GM19463 (cell line): ENCODE data around the gene ZFPM1.

ENCODE experiments used
- ATAC-seq: cut with Tn5 transposase; IDR thresholded peaks from one replicate; pipeline ENCODE4 v1.9.1; 2021; ENCODE audit warnings: mild to moderate bottlenecking, moderate library complexity; ENCODE audit not compliant: unreplicated experiment

ZFPM1 gene

DNA sequence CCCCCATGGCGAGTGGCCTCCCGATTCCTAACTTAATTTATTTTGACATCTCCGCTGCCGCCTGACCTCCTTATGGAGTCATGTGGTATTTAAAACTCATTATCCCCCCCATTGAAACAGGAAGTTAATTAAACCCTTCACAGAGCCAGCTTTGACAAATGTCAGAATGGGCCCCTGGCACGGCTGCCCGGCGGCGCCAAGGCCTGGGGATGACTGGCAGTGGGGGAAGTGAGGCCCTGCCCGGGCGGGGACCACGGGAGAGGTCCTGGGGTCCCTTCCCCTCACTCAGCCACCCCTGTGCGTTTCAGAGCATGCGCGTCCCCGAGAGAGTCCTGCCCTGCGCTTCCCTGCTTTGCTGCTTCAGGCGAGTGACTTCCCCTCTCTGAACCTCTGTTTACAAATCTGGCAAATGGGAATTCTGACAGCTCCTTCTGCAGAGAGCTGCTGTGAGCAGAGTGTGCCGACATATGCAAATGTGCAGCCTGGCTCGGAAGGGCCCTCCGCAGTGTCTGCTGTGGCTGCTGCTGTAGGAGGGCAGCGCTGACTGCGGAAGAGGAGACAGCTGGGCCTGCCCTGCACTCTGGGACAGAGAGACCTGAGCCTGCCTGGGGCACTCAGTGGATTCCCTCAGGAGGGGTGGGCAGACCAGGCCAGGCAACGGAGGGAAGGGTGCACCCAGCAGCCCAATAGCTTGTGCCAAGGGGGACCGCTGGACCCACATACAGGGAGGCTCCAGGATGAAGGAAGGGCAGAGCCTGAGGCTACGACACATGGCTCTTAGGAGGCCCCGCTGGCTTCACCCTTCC, 4.4 kb upstream of the ZFPM1 start:
- no peak for ATAC-seq

GRCh38 chr16:88449267-88449561, 3.9 kb upstream of the ZFPM1 start:
- ATAC-seq: no peak

GRCh38 chr16:88451586-88452481, 1.2 kb upstream of the ZFPM1 start:
- no peak for ATAC-seq

DNA sequence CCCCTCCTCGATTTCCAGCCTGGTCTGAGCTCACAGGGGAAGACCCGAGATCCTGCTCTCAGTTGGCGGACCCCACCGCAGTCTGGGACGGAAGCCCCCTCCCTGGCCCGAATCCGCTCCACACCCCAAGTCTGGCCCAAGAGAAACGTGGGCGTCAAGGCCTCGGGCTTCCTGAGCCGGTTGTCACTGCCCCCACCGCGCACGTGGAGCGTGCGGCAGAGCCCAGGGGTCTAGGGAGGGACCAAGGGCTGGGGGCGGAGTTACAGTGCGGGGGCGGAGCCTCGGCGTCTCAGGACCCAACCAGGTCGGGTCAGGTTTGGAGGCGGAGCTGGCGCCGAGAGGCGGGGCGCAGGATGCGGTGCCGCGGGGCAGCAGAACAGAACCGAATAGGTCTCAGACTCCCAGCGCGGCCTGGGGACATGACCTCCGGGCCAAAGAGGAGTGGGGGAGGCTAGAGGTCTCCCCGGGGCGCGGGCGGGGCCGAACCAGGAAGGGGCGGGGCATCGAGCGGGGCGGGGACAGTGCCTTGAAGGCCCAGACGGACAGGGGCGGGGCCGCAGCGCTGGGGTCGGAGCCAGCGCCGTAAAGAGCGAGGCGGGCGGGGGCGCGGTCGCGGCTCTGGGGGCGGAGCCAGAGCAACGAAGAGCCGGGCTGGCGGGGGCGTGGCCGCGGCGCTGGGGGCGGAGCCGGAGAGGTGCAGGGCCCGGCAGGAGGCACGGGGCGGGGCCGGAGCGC, 431 bp upstream of the ZFPM1 start:
- ATAC-seq: peak; percentile 47

DNA sequence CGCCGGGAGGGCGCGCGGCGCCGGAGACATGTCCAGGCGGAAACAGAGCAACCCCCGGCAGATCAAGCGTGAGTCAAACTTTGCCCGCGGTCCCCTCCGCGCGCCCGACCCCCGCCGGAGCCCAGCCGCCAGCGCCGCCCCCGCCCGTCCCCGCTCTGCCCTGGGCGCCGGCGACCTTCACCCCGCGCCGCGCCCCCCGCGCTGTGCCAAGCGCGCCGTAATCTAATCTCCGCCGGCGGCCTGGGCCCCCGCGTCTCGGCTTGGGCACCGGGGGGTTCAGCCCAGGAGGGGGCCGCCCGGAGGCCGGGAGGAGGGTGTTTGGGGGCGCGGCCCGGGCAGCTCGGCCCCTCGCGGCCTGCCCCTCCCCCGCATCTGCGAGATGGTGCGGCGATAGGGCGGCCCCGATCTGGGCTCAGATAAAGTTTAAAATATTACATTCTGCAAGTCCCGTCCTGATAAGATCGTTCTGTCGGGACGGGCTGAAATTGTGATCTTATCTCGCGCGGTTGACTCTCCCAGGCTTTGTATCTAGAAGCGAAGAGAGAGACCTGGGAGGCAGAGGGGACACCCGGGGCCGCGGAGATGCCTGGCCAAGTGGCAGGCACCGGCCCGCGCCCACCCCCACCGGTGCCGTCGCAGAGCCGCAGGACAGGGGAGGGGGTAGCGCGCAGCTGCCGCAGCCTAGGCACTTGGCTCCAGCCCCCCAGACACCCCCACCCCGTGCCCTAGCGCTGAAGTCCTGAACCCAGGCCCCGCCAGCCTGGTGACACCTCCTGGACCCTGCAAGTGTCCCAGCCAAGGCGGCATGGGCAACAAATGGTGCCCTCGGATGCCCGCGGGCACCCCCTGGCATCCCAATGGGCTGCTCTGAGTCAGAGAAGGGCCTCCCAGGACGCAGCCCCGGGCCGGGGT, 787 bp downstream of the ZFPM1 start:
- ATAC-seq: no peak

DNA sequence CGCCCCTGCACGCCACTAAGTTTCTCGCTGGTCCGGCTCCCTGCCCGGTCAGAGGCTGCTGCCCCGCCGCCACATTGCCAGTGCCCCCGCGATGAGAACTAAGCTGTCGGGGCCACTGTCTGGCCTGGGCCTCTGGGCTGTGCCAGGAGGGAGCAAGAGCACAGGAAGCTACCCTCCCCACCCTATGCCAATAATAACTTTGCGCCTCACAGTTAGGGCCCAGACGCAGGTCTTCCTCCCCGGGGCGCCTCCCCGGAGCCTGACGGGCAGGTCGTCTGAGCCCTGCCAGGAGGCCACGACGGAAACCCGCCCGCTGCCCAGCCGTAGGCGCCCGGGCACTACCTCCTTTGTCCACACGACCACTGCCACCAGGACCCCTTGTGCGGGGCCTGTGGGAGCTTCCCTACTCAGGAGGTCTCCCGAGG, 1.5 kb downstream of the ZFPM1 start:
- no peak for ATAC-seq

- ATAC-seq: no peak
Observed at GRCh38 chr16:88455610-88456355, 2.7 kb downstream of the ZFPM1 start.

DNA sequence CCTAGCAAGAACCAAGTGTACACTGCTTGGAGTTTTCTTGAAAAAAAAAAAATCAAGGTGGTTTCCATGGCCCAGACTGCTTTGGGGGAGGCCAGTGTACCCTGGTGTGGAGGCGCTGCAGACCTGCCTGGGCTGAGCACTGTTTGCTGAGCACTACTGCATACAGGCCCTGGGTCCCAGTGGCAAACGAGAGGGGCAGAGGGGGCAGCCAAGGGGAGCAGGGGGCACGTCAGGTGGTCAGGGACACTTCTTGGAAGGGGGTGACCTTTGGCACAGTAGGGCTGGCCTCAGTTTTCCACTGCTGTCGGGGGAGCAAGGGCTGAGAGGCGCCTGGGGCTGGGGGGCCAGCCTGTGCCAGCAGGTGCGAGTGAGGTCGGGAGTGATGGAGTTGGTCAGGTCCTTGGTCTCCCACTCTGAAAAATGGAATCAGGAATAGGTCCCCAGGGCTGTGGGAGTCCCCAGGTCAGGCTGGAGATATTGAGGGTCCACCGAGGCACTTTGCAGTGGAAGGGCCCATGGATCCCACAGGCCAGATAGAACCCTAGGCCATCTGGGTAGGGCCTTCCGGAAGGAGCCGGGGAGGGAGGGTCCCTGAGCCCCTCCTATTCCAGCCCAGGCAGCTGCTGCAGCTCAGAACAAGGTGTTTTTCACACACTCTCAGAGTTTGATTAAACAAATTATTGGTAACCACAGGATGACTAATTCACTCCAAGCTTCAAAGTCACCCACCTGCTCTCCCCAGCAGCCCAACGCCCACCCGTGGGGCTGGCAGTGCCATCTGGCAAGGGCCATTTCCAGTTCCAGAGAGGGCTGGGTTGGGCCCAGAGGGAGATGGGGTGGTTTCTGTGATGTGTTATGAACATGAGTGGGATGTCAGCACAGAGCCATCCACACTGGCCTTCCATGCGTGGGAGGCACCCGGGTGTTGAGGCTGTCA, 3.5 kb downstream of the ZFPM1 start:
- ATAC-seq: no peak

GRCh38 chr16:88458039-88458772, 5.1 kb downstream of the ZFPM1 start:
- no peak for ATAC-seq

DNA sequence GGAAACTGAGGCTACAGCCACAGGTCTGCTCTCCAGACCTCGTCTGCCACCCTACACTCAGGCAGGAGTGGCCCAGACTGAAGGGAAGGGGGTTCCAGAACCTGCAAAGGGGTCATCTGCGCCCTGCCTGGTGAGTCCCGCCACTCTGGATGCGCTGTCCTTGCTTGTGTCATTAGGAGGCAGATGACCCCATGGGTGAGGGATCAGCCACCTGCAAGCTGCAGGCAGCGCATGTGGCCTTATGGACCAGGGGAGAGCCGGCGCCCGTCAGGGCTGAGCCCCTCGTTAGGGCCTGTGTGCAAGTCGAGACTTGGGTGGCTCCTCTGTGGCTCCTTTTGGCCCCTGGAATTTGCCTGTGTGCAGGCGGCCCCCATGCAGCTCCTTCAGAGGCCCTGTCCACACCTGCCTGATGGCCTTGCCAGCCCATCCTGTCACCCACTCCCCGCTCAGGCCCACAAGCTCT, 5.7 kb downstream of the ZFPM1 start:
- ATAC-seq: no peak

GRCh38 chr16:88459366-88460073, 6.4 kb downstream of the ZFPM1 start:
- no peak for ATAC-seq

DNA sequence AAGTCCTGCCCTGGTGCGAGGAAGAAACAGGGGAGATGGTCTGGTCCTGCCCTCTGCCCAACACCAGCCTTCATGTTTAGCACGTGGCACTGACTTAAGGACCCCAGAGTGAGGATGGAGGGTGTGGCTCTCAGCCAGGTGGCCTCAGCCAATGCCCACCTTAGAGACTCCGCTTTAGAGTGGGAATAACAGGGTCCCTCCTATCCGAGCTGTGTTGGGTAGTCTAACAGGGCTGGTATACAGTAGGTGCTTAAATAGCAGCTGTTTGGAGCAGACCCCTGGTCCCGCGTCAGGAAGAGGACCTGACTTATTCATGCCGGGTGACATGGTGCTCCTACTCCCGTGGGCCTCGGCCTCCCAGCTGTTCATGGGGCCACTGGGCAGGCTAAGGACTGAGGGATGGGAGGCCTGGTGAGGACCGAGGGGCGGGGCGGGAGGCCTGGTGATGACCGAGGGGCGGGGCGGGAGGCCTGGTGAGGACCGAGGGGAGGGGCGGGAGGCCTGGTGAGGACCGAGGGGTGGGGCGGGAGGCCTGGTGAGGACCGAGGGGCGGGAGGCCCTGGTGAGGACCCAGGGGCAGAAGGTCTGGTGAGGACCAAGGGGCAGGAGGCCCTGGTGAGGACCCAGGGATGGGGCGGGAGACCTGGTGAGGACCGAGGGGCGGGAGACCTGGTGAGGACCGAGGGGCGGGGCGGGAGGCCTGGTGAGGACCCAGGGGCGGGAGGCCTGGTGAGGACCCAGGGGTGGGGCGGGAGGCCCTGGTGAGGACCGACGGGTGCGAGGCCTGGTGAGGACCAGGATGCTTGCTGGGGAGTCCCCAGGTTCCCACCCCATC, 7.6 kb downstream of the ZFPM1 start:
- no peak for ATAC-seq

- ATAC-seq: no peak
Observed at GRCh38 chr16:88461331-88462269, 8.5 kb downstream of the ZFPM1 start.

GRCh38 chr16:88462396-88462795, 9.3 kb downstream of the ZFPM1 start:
- no peak for ATAC-seq

GRCh38 chr16:88463411-88463810, 10.3 kb downstream of the ZFPM1 start:
- ATAC-seq: no peak
